Measurements from ENCODE around the gene KCNQ2.

The KCNQ2 gene

DNA sequence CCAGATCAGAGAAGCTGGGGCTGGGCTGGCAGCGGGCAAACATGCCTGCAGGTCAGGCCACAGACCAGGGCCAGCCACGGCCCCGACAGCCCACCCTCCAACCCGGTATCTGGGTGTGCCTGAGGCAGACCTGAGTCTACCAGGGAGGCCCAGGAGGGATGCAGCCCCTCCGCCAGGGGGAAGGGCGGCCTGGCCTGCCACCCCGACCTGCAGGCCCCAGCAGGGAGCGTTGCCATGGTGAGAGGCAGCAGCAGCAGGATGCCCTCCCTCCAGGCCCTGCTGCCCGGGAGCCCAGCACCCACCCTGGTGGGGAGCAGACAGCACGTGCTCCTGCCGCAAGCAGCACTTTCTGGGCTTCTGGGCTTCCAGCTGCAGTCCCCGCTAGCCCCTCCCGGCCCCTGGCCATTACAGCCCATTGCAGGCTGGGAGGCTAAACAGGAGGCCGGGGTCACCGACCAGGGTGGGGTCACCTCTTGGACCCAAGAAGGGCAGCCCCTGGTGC is 30.3 kb upstream of the KCNQ2 start:
- H3K4me3 ChIP-seq (ENCODE audit: low read depth, low read length), result no peak overlapping the region
- DNase-seq (ENCODE audit: low read depth, low spot score), result no peak
- TF ChIP-seq, protein P1, sequence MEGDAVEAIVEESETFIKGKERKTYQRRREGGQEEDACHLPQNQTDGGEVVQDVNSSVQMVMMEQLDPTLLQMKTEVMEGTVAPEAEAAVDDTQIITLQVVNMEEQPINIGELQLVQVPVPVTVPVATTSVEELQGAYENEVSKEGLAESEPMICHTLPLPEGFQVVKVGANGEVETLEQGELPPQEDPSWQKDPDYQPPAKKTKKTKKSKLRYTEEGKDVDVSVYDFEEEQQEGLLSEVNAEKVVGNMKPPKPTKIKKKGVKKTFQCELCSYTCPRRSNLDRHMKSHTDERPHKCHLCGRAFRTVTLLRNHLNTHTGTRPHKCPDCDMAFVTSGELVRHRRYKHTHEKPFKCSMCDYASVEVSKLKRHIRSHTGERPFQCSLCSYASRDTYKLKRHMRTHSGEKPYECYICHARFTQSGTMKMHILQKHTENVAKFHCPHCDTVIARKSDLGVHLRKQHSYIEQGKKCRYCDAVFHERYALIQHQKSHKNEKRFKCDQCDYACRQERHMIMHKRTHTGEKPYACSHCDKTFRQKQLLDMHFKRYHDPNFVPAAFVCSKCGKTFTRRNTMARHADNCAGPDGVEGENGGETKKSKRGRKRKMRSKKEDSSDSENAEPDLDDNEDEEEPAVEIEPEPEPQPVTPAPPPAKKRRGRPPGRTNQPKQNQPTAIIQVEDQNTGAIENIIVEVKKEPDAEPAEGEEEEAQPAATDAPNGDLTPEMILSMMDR (IDR thresholded peaks at IDR 0.05; ENCODE audit: insufficient read depth, low read length, missing control alignments), result no peak
- ChIA-PET POLR2A (interaction anchor here (1.2 kb wide), 1 partner anchor 362 kb away, joined by 3 read pairs; the partner anchor contains the start of gene TPD52L2), CTCF (no interaction called here)

DNA sequence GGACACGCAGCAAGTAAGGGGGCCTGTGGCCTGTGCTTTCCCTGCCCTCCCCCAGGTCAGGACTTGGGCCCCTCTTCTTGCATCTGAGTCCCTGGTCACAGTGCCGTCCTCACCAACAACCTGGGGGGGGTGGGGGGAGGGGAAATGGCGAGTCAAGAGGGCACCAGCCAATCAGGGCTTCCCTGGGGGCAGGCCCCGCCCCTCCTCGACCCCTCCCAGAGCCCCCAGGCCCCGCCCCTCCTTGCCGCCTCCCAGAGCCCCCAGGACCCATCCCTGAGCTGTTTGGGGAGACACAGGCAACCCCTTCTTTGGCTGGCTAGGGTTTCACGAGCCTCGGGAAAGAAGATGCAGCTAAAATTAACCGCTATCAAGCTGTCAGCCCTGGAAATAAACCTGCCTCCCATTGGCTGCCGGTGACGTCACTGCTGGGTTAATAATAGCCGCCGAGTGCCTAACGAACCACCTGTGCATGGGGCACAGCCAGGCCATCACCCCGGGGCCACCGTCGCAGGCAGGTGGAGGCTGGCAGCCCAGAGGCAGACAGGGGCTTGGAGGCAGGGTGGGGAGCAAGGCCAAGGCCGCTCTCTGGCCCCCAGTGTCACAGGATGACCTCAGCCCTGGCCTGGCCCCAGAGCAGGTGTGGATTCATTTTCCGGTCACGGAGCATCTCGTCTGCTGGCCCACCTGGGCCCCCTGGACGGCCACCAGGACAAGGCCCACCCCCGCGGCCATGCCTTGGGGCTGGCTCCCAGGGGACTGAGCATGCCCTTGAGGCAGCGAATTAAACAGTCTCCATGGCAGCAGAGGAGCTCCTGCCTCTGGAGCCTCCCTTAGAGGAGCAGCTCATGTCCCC is 29.6 kb upstream of the KCNQ2 start:
- TF ChIP-seq, protein P1 (IDR thresholded peaks at IDR 0.05; ENCODE audit: insufficient read depth, low read length, missing control alignments), result no peak
- ChIA-PET POLR2A (interaction anchor here (1.2 kb wide), 1 partner anchor 363 kb away, joined by 3 read pairs; the partner anchor contains the start of gene TPD52L2), CTCF (no interaction called here)
- no peak overlapping the region for H3K4me3 ChIP-seq (ENCODE audit: low read depth, low read length)
- no peak for DNase-seq (ENCODE audit: low read depth, low spot score)

DNA sequence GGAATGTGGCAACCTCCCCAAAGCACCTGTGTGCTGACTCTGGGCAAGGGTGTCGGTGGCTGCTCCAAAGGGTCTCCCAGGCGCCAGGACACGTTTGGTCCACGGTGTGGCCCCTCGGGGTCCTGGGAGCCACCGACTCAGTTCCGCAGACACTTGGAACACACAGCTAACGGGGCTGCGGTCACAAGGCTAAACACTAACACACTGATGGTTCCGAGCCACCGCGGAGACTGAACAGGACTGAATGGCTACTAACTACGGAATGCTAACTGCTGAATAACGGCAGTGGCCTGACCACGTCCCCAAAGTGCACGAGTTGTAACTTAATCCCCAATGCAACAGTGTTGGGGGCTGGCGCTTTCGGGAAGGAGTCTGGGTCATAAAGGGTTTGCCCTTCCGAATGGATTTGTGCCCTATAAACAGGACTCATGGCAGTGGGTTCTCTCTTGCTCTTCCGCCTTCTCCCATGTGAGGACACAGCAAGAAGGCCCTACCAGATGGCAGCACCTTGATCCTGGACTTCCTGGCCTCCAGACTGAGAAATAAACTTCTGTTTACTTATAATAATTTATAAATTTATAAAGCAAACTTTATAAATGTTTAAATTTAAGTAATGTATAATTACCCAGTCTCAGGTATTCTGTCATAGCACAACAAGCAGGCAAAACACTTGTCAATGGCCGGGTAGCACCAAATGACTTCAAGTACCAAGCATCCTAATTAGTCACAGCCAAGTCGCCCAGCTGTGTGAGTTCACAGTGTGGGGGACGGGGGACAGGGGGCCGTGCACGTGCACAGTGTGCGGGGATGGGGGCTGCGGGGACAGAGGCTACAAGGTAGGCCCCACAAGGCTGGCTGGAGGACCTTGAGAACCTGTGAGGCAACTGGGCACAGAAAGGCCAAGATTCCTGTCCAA is 28.7 kb upstream of the KCNQ2 start:
- no peak overlapping the region for H3K4me3 ChIP-seq (ENCODE audit: low read depth, low read length)
- no peak for DNase-seq (ENCODE audit: low read depth, low spot score)
- ChIA-PET CTCF (no interaction called here), POLR2A (no interaction called here)
- TF ChIP-seq, protein P1 (IDR thresholded peaks at IDR 0.05; ENCODE audit: insufficient read depth, low read length, missing control alignments), result no peak

DNA sequence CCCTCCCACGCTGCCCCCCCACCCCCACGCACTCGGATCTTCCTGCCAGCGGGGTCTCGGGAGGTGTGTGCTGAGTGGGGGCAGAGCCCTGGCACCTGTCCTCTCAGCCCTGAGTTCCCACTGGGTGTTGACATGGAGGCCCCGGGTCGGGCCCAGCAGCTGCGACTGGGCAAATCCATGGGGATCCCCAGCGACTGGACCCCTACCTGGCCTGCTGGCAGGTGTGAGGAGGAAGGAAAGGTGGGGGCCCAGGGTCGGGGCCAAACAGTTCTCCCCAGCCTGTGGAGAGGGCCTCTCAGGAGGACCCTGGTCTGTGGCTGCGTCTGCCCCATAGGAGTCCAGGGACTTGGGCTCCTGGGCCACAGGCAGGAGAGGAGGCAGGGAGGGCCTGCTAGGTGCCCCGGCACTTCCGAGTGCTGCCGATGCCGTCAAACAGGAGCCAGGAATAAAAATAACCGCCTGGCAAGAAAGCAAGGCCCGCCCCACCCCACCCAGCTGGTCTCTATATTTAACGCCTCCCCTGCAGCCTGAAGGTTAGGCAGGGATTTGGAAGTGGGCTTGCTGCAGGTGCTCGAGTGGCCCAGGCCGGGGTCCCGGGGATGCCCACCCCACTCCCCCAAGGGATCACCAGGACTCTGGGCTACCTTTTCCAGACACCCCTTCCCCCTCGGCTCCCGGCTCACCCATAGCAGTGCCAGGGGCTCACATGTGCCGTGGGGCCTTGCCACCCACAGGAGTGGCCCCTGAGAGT is 27.9 kb upstream of the KCNQ2 start:
- no peak for DNase-seq (ENCODE audit: low read depth, low spot score)
- ChIA-PET POLR2A (no interaction called here), CTCF (no interaction called here)
- TF ChIP-seq, protein P1 (IDR thresholded peaks at IDR 0.05; ENCODE audit: insufficient read depth, low read length, missing control alignments), result no peak
- H3K4me3 ChIP-seq (ENCODE audit: low read depth, low read length), result no peak overlapping the region

DNA sequence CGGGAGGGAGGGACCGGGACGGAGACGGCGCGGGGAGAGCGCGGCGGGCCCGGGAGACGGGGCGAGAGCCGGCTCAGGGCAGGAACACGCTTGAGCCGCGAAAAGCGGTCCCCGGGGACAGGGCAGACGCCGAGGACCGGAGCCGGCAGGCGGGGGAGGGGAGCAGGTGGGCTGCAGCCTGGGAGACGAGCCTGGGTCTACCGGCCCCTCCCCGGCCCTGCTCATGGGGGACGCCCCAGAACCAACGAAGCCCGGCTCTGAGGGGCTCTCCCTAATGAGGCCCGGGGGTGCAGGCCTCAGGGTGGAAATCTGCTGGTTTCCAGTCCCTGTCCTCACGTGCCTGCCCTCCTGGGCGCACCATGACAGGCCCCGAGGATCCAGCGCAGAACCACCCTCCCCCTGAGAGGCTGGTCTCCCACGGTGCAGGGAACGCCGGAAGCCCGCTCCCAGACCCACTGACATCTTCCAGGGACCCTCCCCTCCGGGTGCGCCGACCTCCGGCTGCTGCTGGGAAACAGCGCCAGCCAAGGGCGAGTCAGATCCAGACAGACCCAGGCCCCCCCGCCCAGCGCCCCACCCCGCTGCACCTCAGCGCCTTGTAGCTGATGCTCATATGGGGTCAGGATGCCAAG is 27.0 kb upstream of the KCNQ2 start:
- H3K4me3 ChIP-seq (ENCODE audit: low read depth, low read length), result no peak overlapping the region
- CTCF ChIA-PET, result no interaction called here

More for the DNA sequence above, 27.0 kb upstream of the KCNQ2 start:
- POLR2A ChIA-PET, result no interaction called here
- no peak for DNase-seq (ENCODE audit: low read depth, low spot score)
- TF ChIP-seq, protein P1 (IDR thresholded peaks at IDR 0.05; ENCODE audit: insufficient read depth, low read length, missing control alignments), result no peak
